Measurements from ENCODE around the gene CXCL11.
"Not testable (repeated sequence)": the region's sequence is repeated elsewhere in the genome, so short reads cannot be mapped to it uniquely, and the experiment has no call there.

DNA sequence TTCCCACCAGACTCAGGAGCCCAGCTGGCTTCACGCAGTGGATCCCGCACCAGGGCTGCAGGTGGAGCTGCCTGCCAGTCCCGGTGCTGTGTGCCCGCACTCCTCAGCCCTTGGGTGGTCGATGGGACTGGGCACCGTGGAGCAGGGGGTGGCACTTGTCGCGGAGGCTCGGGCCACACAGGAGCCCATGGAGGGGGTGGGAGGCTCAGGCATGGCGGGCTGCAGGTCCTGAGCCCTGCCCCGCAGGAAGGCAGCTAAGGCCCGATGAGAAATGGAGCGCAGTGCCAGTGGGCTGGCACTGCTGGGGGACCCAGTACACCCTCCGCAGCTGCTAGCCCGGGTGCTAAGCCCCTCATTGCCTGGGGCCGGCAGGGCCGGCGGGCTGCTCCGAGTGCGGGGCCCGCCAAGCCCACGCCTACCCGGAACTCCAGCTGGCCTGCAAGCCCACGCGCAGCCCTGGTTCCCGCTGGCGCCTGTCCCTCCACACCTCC, 14.7 kb upstream of the CXCL11 start:
- TF ChIP-seq, protein P1, sequence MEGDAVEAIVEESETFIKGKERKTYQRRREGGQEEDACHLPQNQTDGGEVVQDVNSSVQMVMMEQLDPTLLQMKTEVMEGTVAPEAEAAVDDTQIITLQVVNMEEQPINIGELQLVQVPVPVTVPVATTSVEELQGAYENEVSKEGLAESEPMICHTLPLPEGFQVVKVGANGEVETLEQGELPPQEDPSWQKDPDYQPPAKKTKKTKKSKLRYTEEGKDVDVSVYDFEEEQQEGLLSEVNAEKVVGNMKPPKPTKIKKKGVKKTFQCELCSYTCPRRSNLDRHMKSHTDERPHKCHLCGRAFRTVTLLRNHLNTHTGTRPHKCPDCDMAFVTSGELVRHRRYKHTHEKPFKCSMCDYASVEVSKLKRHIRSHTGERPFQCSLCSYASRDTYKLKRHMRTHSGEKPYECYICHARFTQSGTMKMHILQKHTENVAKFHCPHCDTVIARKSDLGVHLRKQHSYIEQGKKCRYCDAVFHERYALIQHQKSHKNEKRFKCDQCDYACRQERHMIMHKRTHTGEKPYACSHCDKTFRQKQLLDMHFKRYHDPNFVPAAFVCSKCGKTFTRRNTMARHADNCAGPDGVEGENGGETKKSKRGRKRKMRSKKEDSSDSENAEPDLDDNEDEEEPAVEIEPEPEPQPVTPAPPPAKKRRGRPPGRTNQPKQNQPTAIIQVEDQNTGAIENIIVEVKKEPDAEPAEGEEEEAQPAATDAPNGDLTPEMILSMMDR (conservative IDR thresholded peaks at IDR 0.05) = not testable (repeated sequence)
- not testable (repeated sequence) for TF ChIP-seq EZH2 (IDR thresholded peaks at IDR 0.05; ENCODE audit: low read depth)
